ENCODE data around the gene PPP1CB. TPM values are rescaled to one million over a fixed set of nuclear protein-coding genes. Genes with fewer than 3 reads are reported as not detected.
"Not testable (repeated sequence)": the region's sequence is repeated elsewhere in the genome, so short reads cannot be mapped to it uniquely, and the experiment has no call there.

The PPP1CB gene
- total RNA-seq, 1 donor from 2014 or later: 491 TPM

- no peak for DNase-seq (ENCODE audit: low spot score)
- intact Hi-C loops (cut with DNase I): no loop called here
Measured at GRCh38 chr2:28766070-28766469, 14.4 kb downstream of the PPP1CB start.

GRCh38 chr2:28767337-28767736 is 15.7 kb downstream of the PPP1CB start:
- DNase-seq (ENCODE audit: low spot score): no peak
- intact Hi-C loops (cut with DNase I): no loop called here

DNA sequence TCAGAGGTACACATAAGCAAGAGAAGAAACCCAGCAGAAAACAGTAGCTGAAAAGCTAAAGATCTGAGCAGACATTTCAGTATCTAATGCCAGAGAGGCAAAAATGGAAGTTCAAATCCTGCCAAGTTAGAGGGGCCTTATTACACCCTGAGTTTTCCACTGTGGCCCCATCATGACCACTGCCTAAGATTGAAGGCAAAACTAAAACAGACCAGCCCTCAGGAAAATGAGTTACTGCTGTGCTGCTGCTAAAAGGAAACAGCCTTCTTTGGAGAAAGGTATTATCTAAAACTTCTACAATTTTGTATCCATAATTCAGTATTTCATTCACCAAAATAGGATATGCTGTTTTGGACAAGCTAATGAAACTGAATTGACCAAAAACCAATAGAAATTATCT is 16.8 kb downstream of the PPP1CB start:
- no peak for DNase-seq (ENCODE audit: low spot score)
- intact Hi-C loops (cut with DNase I): no loop called here

GRCh38 chr2:28768952-28769351 is 17.3 kb downstream of the PPP1CB start:
- intact Hi-C loops (cut with DNase I): no loop called here

GRCh38 chr2:28772351-28772750 is 20.7 kb downstream of the PPP1CB start:
- intact Hi-C loops (cut with DNase I): no loop called here
- DNase-seq (ENCODE audit: low spot score): no peak

More at GRCh38 chr2:28768952-28769351, 17.3 kb downstream of the PPP1CB start:
- DNase-seq (ENCODE audit: low spot score): no peak

DNA sequence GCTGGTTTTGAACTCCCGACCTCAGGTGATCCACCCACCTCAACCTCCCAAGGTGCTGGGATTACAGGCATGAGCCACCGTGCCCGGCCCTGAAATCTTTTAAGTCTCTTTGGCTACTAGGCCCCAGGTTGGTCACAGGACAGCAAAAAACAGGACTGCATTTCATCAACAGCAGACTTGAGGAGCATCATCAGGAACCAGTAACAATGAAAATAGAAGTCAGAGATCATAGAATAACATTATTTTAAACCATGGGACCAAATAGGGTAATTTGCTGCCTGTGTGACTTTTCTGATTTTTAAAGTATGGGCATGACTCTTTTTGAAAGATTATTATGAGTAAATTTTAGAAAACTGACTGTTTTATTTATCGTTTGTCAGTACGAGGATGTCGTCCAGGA is 24.8 kb downstream of the PPP1CB start:
- intact Hi-C loops (cut with DNase I): no loop called here
- DNase-seq (ENCODE audit: low spot score): no peak

DNA sequence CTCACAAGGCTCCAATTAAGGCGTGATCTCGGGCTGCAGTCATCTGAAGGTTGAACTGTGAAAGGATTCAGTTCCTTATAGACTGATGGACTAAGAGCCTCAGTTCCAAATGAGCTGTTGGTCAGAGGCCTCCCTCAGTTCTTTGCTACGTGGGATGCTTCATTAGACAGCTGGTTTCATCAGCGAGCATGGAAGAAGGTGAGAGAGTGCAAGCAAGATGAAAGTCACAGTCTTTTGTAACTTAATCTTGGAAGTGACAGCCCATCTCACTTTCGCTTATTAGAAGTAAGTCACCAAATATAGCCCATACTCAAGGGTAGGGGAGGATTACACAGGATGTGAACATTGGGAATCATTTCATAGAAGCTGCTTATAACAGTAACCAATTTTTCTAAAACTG is 26.8 kb downstream of the PPP1CB start:
- intact Hi-C loops (cut with DNase I): no loop called here

DNA sequence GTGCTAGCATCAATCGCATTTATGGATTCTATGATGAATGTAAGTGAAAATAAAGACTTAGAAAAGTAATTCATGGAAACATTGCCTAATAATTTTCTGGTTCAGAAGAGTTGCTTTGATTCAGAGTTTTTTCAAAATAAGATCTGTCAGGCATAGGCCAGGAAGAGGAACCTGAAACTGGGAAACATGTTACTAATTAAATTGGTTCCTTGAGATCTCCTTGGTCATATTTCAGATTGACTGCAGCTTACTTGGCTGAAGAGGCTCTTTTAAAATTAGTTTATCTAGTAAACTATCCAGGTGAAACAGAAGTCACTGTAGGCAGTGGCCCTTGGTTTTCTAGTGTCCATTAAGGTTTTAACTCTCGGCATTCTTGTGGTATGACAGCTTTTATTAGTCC is 27.4 kb downstream of the PPP1CB start:
- intact Hi-C loops (cut with DNase I): no loop called here
- DNase-seq (ENCODE audit: low spot score): no peak

More for the DNA sequence above, 26.8 kb downstream of the PPP1CB start:
- DNase-seq (ENCODE audit: low spot score): no peak

DNA sequence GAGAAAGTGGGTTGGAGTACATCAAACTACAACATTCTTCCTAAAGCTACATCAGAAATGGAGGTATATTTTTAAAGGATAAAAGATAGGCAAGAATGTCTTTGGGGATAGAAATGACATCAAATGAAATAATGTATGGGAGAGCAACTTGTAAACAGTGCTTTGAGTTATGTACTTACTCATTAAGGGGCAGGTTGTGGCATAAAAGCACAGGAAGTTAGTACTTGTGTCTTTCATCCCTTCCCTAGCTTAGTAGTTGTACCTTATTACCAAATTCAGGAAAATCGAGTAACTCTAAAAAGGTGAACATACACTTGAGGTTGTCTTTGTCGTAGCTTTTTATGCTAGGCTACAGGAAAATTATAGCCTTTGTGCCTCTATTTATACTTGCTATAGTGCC is 28.9 kb downstream of the PPP1CB start:
- DNase-seq (ENCODE audit: low spot score): no peak
- intact Hi-C loops (cut with DNase I): no loop called here

DNA sequence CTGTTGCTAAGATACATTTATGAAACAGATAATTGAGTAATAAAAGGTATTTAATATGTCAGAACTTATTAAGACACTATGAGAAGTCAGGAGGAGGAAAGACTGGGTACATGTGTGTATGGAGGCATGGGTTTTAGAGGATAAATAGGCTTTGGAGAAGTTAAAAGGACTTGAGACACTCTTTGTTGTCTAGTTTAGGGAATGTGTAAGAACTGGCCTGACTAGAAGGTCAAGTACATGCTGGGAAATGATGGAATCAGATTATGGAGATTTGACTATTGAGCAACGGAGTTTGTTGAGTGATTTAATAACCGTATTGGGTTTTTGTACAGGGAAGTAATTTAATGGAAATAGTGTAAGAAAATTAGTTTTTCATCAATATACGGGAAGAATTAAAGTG is 30.8 kb downstream of the PPP1CB start:
- intact Hi-C loops (cut with DNase I): no loop called here
- no peak for DNase-seq (ENCODE audit: low spot score)

DNA sequence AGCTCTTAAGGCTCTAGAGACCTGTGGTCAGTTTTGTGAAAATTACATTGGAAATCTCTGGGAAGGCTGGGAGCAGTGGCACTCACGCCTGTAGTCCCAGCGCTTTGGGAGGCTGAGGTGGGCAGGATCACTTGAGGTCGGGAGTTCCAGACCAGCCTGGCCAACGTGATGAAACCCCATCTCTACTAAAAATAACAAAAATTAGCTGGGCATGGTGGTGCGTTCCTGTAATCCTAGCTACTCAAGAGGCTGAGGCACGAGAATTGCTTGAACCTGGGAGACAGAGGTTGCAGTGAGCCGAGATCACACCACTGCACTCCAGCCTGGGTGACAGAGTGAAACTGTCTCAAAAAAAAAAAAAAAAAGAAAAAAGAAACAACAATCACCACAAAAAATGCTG is 32.9 kb downstream of the PPP1CB start:
- DNase-seq (ENCODE audit: low spot score); intact Hi-C loops (cut with DNase I): not testable (repeated sequence)

GRCh38 chr2:28796620-28797019 is 45.0 kb downstream of the PPP1CB start:
- intact Hi-C loops (cut with DNase I): no loop called here
- DNase-seq (ENCODE audit: low spot score): no peak

- no peak for DNase-seq (ENCODE audit: low spot score)
- intact Hi-C loops (cut with DNase I): no loop called here
Measured at GRCh38 chr2:28801726-28802125, 50.1 kb downstream of the PPP1CB start.

GRCh38 chr2:28802975-28803429 is 51.4 kb downstream of the PPP1CB start:
- DNase-seq (ENCODE audit: low spot score): no peak
- intact Hi-C loops (cut with DNase I): no loop called here

GRCh38 chr2:28809927-28810326 is 58.3 kb downstream of the PPP1CB start:
- intact Hi-C loops (cut with DNase I): loop anchor here (10.0 kb wide), 1 partner anchor 215 kb away; no protein-coding TSS in a partner anchor
- DNase-seq (ENCODE audit: low spot score): no peak

DNA sequence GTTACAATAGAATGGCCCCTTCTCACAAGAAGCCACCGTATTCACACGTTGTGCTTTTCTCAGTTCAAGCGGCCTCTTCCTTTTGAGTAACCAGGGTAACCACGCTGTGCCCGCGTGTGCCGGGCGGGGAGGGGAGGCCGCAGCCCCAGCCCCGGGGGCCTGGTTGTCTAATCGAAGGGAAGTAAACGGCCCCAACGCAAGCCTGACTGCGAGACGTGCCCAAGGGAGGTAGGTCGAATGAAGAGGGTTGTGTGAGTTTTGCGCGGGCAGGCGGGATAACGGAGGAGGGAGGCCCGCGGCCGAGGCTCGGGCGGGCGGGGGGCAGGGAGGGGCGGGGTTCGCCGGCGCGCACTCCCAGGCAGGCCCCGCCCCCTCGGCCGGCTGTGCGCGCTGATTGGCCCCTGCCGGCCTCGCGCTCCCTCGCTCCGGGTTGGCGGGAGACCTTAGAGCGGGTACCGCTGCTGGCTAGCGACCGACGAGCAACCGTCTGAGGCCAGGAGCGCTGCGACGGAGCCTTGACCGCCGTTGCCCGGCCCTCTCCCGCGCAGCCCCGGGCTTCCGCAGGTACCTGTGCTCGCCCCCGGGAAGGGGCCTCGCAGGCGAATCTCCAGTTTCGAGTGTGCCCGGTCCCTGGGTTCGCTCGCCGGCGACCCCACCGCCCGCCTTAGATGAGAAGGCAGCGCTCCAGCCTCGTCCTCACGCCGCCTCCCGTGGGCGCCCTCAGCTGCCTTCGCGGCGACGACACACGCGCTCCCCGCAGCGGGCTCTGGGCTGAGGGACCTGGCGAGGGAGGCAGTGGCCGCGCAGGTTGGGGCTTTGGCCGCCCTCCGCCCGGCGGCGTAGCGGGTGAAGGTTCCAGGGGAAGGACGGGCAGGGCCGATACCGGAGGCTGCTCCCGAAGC is 59.0 kb downstream of the PPP1CB start, which contains the start of gene SPDYA:
TSS of gene SPDYA (plus strand) at position 451 of the 902 bp plus-strand sequence. CDS start 5,181 bp downstream, outside the sequence.
- intact Hi-C loops (cut with DNase I): loop anchor here (10.0 kb wide), 1 partner anchor 216 kb away; no protein-coding TSS in a partner anchor
- DNase-seq (ENCODE audit: low spot score): peak; percentile 81

GRCh38 chr2:28818053-28818452 is 66.4 kb downstream of the PPP1CB start:
- intact Hi-C loops (cut with DNase I): loop anchor here (10.0 kb wide), 1 partner anchor 223 kb away; no protein-coding TSS in a partner anchor
- DNase-seq (ENCODE audit: low spot score): no peak

DNA sequence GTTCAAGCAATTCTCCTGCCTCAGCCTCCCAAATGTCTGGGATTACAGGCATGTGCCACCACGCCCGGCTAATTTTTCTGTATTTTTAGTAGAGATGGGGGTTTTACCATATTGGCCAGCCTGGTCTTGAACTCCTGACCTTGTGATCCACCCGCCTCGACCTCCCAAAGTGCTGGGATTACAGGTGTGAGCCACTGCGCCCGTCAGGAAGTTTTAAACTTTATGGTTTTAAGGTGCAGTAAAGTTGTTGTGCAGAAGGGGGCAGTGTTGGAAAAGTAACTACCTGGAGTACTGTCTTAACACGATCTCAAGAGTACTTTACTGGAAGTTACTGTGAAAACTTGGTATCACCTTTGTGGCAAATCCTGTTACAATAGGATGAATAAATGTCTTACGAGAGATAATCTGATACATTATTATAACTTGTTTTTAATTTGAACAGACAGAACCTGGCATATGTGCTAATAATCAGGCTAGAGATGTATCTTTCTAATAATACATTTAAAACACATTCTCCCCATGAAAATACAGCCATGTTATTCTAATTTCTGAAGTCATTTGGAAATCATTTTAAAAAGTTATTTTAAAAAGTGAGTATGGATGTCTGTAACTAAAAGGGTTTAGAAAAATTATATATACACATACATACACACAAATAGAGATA is 69.8 kb downstream of the PPP1CB start:
- intact Hi-C loops (cut with DNase I): loop anchor here (5.0 to 10.0 kb wide), 2 partner anchors 254 to 373 kb away; no protein-coding TSS in a partner anchor
- no peak for DNase-seq (ENCODE audit: low spot score)

GRCh38 chr2:28822036-28822435 is 70.4 kb downstream of the PPP1CB start:
- no peak for DNase-seq (ENCODE audit: low spot score)
- intact Hi-C loops (cut with DNase I): loop anchor here (5.0 to 10.0 kb wide), 2 partner anchors 255 to 373 kb away; no protein-coding TSS in a partner anchor

- DNase-seq (ENCODE audit: low spot score): no peak
- intact Hi-C loops (cut with DNase I): loop anchor here (5.0 to 10.0 kb wide), 2 partner anchors 257 to 371 kb away; no protein-coding TSS in a partner anchor
Measured at GRCh38 chr2:28824207-28824606, 72.6 kb downstream of the PPP1CB start.

All from cardiac septum (tissue), 1 donor.